ENCODE measurements around the gene ATP8A2.
"Not testable (repeated sequence)": the region's sequence is repeated elsewhere in the genome, so short reads cannot be mapped to it uniquely, and the experiment has no call there.

The ATP8A2 gene

GRCh38 chr13:25771202-25771601 is 399.4 kb downstream of the ATP8A2 start:
- DNase-seq: no peak
- TF ChIP-seq GATA1 (IDR thresholded peaks at IDR 0.05; ENCODE audit: low read depth, low read length) (no peak), POLR2A (IDR thresholded peaks at IDR 0.05; ENCODE audit: low read length) (no peak)

GRCh38 chr13:25771641-25772478 is 400.1 kb downstream of the ATP8A2 start:
- no peak for DNase-seq
- TF ChIP-seq GATA1 (IDR thresholded peaks at IDR 0.05; ENCODE audit: low read depth, low read length): no peak
- TF ChIP-seq POLR2A (IDR thresholded peaks at IDR 0.05; ENCODE audit: low read length): no peak

GRCh38 chr13:25772534-25772933 is 400.8 kb downstream of the ATP8A2 start:
- not testable (repeated sequence) for DNase-seq

- not testable (repeated sequence) for DNase-seq
Measured at GRCh38 chr13:25774056-25774455, 402.3 kb downstream of the ATP8A2 start.

- DNase-seq: no peak
Measured at GRCh38 chr13:25775275-25775674, 403.5 kb downstream of the ATP8A2 start.

GRCh38 chr13:25775986-25776385 is 404.2 kb downstream of the ATP8A2 start:
- no peak for TF ChIP-seq POLR2A (IDR thresholded peaks at IDR 0.05; ENCODE audit: low read length)
- no peak for DNase-seq

More at GRCh38 chr13:25775275-25775674, 403.5 kb downstream of the ATP8A2 start:
- TF ChIP-seq POLR2A (IDR thresholded peaks at IDR 0.05; ENCODE audit: low read length): no peak
- no peak for TF ChIP-seq GATA1 (IDR thresholded peaks at IDR 0.05; ENCODE audit: low read depth, low read length)

- DNase-seq: peak; percentile 52 to 79
- no peak for TF ChIP-seq POLR2A (IDR thresholded peaks at IDR 0.05; ENCODE audit: low read length)
Measured at GRCh38 chr13:25776722-25777121, 404.9 kb downstream of the ATP8A2 start.

GRCh38 chr13:25777509-25777908 is 405.7 kb downstream of the ATP8A2 start:
- TF ChIP-seq GATA1 (IDR thresholded peaks at IDR 0.05; ENCODE audit: low read depth, low read length) (no peak), POLR2A (IDR thresholded peaks at IDR 0.05; ENCODE audit: low read length) (no peak)
- no peak for DNase-seq

GRCh38 chr13:25778365-25778764 is 406.6 kb downstream of the ATP8A2 start:
- DNase-seq: no peak
- TF ChIP-seq POLR2A (IDR thresholded peaks at IDR 0.05; ENCODE audit: low read length) (no peak), GATA1 (IDR thresholded peaks at IDR 0.05; ENCODE audit: low read depth, low read length) (no peak)

GRCh38 chr13:25778808-25779305 is 407.1 kb downstream of the ATP8A2 start:
- no peak for DNase-seq
- TF ChIP-seq GATA1 (IDR thresholded peaks at IDR 0.05; ENCODE audit: low read depth, low read length) (no peak), POLR2A (IDR thresholded peaks at IDR 0.05; ENCODE audit: low read length) (no peak)

- DNase-seq: no peak
- TF ChIP-seq GATA1 (IDR thresholded peaks at IDR 0.05; ENCODE audit: low read depth, low read length) (no peak), POLR2A (IDR thresholded peaks at IDR 0.05; ENCODE audit: low read length) (no peak)
Measured at GRCh38 chr13:25783076-25783475, 411.3 kb downstream of the ATP8A2 start.

- DNase-seq: no peak
- TF ChIP-seq GATA1 (IDR thresholded peaks at IDR 0.05; ENCODE audit: low read depth, low read length): no peak
- no peak for TF ChIP-seq POLR2A (IDR thresholded peaks at IDR 0.05; ENCODE audit: low read length)
Measured at GRCh38 chr13:25783601-25784024, 411.8 kb downstream of the ATP8A2 start.

GRCh38 chr13:25784119-25784518 is 412.3 kb downstream of the ATP8A2 start:
- TF ChIP-seq GATA1 (IDR thresholded peaks at IDR 0.05; ENCODE audit: low read depth, low read length) (no peak), POLR2A (IDR thresholded peaks at IDR 0.05; ENCODE audit: low read length) (no peak)
- DNase-seq: no peak

GRCh38 chr13:25790137-25790536 is 418.4 kb downstream of the ATP8A2 start:
- DNase-seq: not testable (repeated sequence)

GRCh38 chr13:25795277-25795676 is 423.5 kb downstream of the ATP8A2 start:
- no peak for TF ChIP-seq GATA1 (IDR thresholded peaks at IDR 0.05; ENCODE audit: low read depth, low read length)
- no peak for DNase-seq

GRCh38 chr13:25796474-25796873 is 424.7 kb downstream of the ATP8A2 start:
- no peak for DNase-seq
- TF ChIP-seq GATA1 (IDR thresholded peaks at IDR 0.05; ENCODE audit: low read depth, low read length): no peak
- no peak for TF ChIP-seq POLR2A (IDR thresholded peaks at IDR 0.05; ENCODE audit: low read length)
